Left lung (tissue), 10 donors: ENCODE data around the gene WNT5A. TPM values are rescaled to one million over a fixed set of nuclear protein-coding genes. Genes with fewer than 3 reads are reported as not detected.

Experiments
- ATAC-seq: fragments of 200-7000 bp; cut with Tn5 transposase; one replicate; pipeline ENCODE4 v1.9.1; 2020; ENCODE audit warnings: moderate library complexity
- DNase-seq, 4 donors: peaks; one replicate each; pipeline ENCODE4 v3.0.0-alpha.2; 2013 to 2020
- H3K27ac ChIP-seq, 2 donors: fragments of 200-600 bp; sonication (generic) in 1 of 2; one replicate each; pipeline versions ENCODE4 v1.5.0 to v1.8.0; 2020 to 2021
- H3K27me3 ChIP-seq, 2 donors: fragments of 200-600 bp; sonication (generic) in 1 of 2; one replicate each; pipeline versions ENCODE4 v1.5.0 to v1.8.0; 2020 to 2021
- H3K36me3 ChIP-seq, 2 donors: fragments of 200-600 bp; sonication (generic) in 1 of 2; one replicate each; pipeline versions ENCODE4 v1.5.0 to v1.8.0; 2020 to 2021
- H3K4me1 ChIP-seq, 2 donors: fragments of 200-600 bp; one replicate each; pipeline ENCODE4 v1.8.0; 2021
- H3K4me3 ChIP-seq, 2 donors: fragments of 200-600 bp; sonication (generic) in 1 of 2; one replicate each; pipeline versions ENCODE4 v1.5.0 to v1.8.0; 2020 to 2021; ENCODE audit warnings: mild to moderate bottlenecking in 1 of 2
- H3K9me3 ChIP-seq, 2 donors: fragments of 200-600 bp; sonication (generic) in 1 of 2; one replicate each; pipeline versions ENCODE4 v1.5.0 to v1.8.0; 2020 to 2021
- CTCF ChIP-seq, 2 donors: fragments of 200-600 bp; sonication (generic) in 1 of 2; IDR thresholded peaks; one replicate each; pipeline versions ENCODE4 v1.5.0 to v1.8.0; 2021; ENCODE audit warnings: antibody characterized with exemption in 2 of 2
- intact Hi-C, 2 donors: fragments of 100-400 bp; cut with DNase I; formaldehyde crosslinking; loops; one replicate each; pipeline versions ENCODE4 v1.11.2 to v1.14.2; 2022
- polyA plus RNA-seq, 6 donors: library from polyadenylated mRNA; unstranded; fragments of 120-200 nt; gene quantifications; one replicate each; pipeline ENCODE4 v1.2.1, GENCODE V29; 2013; ENCODE audit not compliant: insufficient read length in 6 of 6
- total RNA-seq, 2 donors: library from RNA; stranded (reverse); fragmentation: NEBNext Ultra II Directional; extraction: Animal tissue kit (Norgen Biotek cat#: 25700); gene quantifications; one replicate each; pipeline ENCODE4 v1.2.1, GENCODE V29; 2021
- donor health status: DM: no; HTN: yes; CAD: no.
- donor health status: DM: no; HTN: no; CAD: no.

WNT5A gene
- total and polyA plus RNA-seq, 8 donors: 11.1 to 27.0 (median 19.2) TPM

GRCh38 chr3:55521738-55522421, 34.8 kb upstream of the WNT5A start:
- no peak for ATAC-seq
- no peak for TF ChIP-seq CTCF (IDR thresholded peaks at IDR 0.05)
- Histone ChIP-seq H3K4me3 (no peak overlapping the region), H3K4me1 (no peaks in the 10 kb centered on the region), H3K36me3 (no peaks in the 10 kb centered on the region), H3K9me3 (no peaks in the 10 kb centered on the region), H3K27me3 (peaks cover 0 to 3% of the 10 kb centered on the region in 2 donors), H3K27ac (no peak overlapping the region)
- DNase-seq: no peak
- intact Hi-C loops: no loop called here

- no peak for DNase-seq
- H3K36me3 ChIP-seq: no peaks in the 10 kb centered on the region
- intact Hi-C loops: no loop called here
- no peak for TF ChIP-seq CTCF (IDR thresholded peaks at IDR 0.05)
- no peaks in the 10 kb centered on the region for H3K4me1 ChIP-seq
- H3K9me3 ChIP-seq: no peaks in the 10 kb centered on the region
- peaks cover 0 to 9% of the 10 kb centered on the region in 2 donors for H3K27me3 ChIP-seq
- H3K27ac ChIP-seq: no peak overlapping the region
- H3K4me3 ChIP-seq: no peak overlapping the region
- ATAC-seq: no peak
Observed at GRCh38 chr3:55521064-55521737, 34.1 kb upstream of the WNT5A start.

GRCh38 chr3:55519019-55519418, 31.9 kb upstream of the WNT5A start:
- Histone ChIP-seq H3K27ac (no peak overlapping the region), H3K4me3 (no peak overlapping the region), H3K9me3 (no peaks in the 10 kb centered on the region), H3K27me3 (peaks cover 0 to 9% of the 10 kb centered on the region in 2 donors), H3K36me3 (no peaks in the 10 kb centered on the region), H3K4me1 (no peaks in the 10 kb centered on the region)
- DNase-seq: no peak
- no peak for ATAC-seq
- TF ChIP-seq CTCF (IDR thresholded peaks at IDR 0.05): no peak
- intact Hi-C loops: no loop called here

- Histone ChIP-seq H3K27ac (no peak overlapping the region), H3K4me3 (no peak overlapping the region), H3K9me3 (no peaks in the 10 kb centered on the region), H3K4me1 (no peaks in the 10 kb centered on the region), H3K27me3 (peaks cover 0 to 9% of the 10 kb centered on the region in 2 donors), H3K36me3 (no peaks in the 10 kb centered on the region)
- ATAC-seq (no peak), DNase-seq (no peak)
- no peak for TF ChIP-seq CTCF (IDR thresholded peaks at IDR 0.05)
- intact Hi-C loops: no loop called here
Observed at GRCh38 chr3:55518451-55518850, 31.3 kb upstream of the WNT5A start.

- no peak overlapping the region for H3K27ac ChIP-seq
- TF ChIP-seq CTCF (IDR thresholded peaks at IDR 0.05): no peak
- DNase-seq (no peak), ATAC-seq (no peak)
- H3K9me3 ChIP-seq: no peaks in the 10 kb centered on the region
- H3K36me3 ChIP-seq: no peaks in the 10 kb centered on the region
- H3K4me3 ChIP-seq: no peak overlapping the region
- no peaks in the 10 kb centered on the region for H3K4me1 ChIP-seq
- peaks cover 0 to 16% of the 10 kb centered on the region in 2 donors for H3K27me3 ChIP-seq
- intact Hi-C loops: no loop called here
Observed at GRCh38 chr3:55516392-55517030, 29.4 kb upstream of the WNT5A start.
